EH (cell line): ENCODE measurements around the gene SLC22A16.

Experiments
- DNase-seq: peaks from one replicate; pipeline ENCODE4 v3.0.0-alpha.2; 2015; ENCODE audit warnings: low read depth

The SLC22A16 gene

GRCh38 chr6:110399219-110400071 lies 77.0 kb downstream of the SLC22A16 start:
- no peak for DNase-seq

- DNase-seq = peak; percentile 52
These were observed 77.6 kb downstream of the SLC22A16 start for GRCh38 chr6:110398778-110399177.

GRCh38 chr6:110395221-110395620 lies 81.2 kb downstream of the SLC22A16 start:
- DNase-seq = no peak

- no peak for DNase-seq
These were observed 82.0 kb downstream of the SLC22A16 start for GRCh38 chr6:110394409-110394808.

- no peak for DNase-seq
These were observed 83.7 kb downstream of the SLC22A16 start for GRCh38 chr6:110392727-110393126.

GRCh38 chr6:110390404-110390803 lies 86.0 kb downstream of the SLC22A16 start:
- DNase-seq = no peak

GRCh38 chr6:110389689-110390382 lies 86.6 kb downstream of the SLC22A16 start:
- DNase-seq = no peak

GRCh38 chr6:110387986-110388385 lies 88.4 kb downstream of the SLC22A16 start:
- DNase-seq = no peak

GRCh38 chr6:110385458-110385863 lies 91.0 kb downstream of the SLC22A16 start:
- DNase-seq = no peak

GRCh38 chr6:110378552-110378951 lies 97.9 kb downstream of the SLC22A16 start:
- no peak for DNase-seq
